Pulmonary artery endothelial cell (primary cell): ENCODE results near the gene PCNX3. TPM values are rescaled to one million over a fixed set of nuclear protein-coding genes. Genes with fewer than 3 reads are reported as not detected.
"Not testable (repeated sequence)": the region's sequence is repeated elsewhere in the genome, so short reads cannot be mapped to it uniquely, and the experiment has no call there.

Experiments
- DNase-seq: peaks from one replicate; pipeline ENCODE4 v3.0.0-alpha.2; 2011; ENCODE audit warnings: low read depth, low spot score
- total RNA-seq: library from RNA; depleted of rRNA; stranded (reverse); fragments of >200 nt; gene quantifications from 2 replicates; pipeline ENCODE4 v1.2.3, GENCODE V29; 2014

The PCNX3 gene
- total RNA-seq, 1 donor from 2014 or later = 14.3 TPM

GRCh38 chr11:65619281-65619928 is 3.8 kb downstream of the PCNX3 start:
- DNase-seq = no peak

GRCh38 chr11:65620666-65621065 is 5.1 kb downstream of the PCNX3 start:
- no peak for DNase-seq

DNA sequence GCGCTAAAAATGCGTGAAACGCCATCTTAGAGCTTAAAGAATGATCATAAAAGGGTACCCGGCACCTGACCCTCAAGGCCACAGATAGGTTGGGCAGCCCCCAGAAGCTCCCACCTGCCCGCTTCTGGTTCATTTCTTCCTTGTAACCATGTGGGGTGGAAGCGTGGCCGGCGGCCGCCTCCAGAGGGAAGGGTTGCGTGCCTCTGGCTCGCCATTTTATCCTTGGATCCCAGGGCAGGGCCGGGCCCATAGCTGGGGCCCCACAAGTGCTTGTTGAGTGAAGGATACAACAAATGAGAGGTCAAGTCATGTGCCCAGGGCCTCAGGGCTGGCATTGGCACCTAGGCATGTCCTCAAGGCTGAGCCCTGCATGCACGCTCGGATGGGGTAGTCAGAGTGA is 5.9 kb downstream of the PCNX3 start:
- DNase-seq = no peak

DNA sequence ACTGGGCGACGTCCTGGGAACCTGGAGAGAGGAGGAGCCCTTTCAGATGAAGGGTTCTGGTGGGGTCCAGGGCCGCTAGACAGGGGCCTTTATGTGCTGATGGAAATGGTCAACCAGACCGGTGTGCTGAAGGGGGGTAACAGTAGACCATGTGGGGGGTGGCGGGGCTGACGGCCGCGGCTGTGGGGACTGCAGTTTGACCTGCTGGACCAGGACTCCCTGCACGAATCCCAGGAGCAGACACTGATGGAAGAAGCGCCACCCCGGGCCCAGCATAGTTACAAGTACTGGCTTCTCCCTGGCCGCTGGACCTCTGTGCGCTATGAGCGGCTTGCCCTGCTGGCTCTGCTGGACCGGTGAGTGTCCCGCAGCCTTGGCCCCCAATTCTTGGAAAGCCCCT is 6.4 kb downstream of the PCNX3 start:
- no peak for DNase-seq

DNA sequence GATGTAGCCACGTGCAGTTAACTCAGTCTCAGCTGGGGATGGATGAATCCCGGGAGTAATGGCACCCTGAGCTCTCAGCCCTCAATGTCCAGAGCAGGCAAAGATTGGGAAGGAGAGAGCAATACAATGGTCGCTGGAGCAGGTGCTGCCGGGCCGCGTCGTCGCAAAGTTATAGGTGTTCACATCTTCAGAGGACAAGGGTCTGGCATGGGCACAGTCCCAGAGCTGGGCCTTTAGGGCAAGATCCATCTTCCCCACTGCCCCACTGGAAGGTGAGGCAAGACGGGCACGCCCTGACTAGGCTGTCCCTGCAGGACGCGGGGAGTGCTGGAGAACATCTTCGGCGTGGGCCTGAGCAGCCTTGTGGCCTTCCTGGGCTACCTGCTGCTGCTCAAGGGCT is 7.6 kb downstream of the PCNX3 start:
- no peak for DNase-seq

GRCh38 chr11:65623852-65624616 is 8.5 kb downstream of the PCNX3 start:
- DNase-seq = no peak

GRCh38 chr11:65624931-65625627 is 9.5 kb downstream of the PCNX3 start:
- DNase-seq = no peak

GRCh38 chr11:65625628-65626342 is 10.2 kb downstream of the PCNX3 start:
- no peak for DNase-seq

DNA sequence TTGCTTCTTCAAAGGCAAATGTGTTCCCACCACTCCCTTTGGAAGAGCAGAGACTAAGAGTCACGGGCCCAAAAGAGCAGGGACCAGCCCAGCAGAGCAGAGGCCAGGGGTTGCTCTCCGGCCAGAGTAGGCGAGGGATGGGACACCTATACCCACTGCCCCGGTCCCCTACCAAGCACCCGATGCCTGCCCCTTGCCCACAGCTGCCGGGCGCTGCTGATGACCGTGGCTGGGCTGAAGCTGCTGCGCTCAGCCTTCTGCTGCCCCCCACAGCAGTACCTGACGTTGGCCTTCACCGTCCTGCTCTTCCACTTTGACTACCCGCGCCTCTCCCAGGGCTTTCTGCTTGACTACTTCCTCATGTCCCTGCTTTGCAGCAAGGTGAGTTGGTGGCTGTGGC is 11.6 kb downstream of the PCNX3 start:
- no peak for DNase-seq

- no peak for DNase-seq
Measured at GRCh38 chr11:65629579-65629978, 14.0 kb downstream of the PCNX3 start.

- DNase-seq = no peak
Measured at GRCh38 chr11:65630215-65630614, 14.6 kb downstream of the PCNX3 start.

DNA sequence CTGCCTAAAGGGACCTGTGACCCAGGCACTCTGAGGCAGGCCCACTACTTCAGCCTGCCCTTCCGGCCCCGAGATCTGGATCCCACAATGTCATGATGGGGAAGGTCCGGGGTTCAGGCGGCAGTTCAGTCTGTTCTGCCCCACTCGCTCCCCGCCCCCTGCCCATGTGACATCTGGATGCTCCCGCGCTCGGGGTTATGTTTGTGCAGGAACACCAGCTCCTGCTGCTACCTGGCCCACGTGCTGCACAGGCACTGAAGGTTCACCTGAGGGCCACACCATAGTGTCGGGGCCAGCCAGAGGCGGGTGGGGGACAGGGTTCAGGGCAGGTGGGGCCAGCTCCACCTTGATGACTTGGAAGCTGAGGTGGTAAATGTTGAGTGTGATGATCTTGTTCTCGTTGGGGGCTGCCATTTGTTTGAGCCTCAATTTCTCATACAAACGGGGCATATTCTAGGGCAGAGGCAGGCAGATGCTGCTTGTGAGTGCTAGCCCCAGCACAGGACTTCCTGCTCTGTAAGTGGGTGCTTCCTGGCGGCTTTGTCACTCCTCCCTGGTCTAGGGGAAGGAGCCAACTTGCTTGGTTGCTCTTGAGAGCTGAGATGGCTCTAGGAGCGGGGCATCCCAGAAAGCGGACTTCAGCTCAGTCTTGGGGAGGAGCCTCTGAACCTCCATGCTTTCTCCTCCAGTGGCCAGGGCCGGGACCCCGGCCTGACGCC is 18.0 kb downstream of the PCNX3 start:
- no peak for DNase-seq

DNA sequence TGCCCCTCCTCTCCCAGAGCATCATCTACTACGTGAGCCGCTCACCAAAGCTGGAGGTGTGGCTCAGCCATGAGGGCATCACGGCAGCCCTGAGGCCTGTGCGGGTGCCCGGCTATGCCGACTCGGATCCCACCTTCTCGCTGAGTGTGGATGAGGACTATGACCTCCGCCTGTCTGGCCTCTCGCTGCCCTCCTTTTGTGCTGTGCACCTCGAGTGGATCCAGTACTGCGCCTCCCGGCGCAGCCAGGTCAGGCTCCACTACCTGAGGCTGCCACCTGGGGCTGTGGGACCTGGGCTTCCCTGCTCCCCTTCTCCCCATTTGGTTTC is 18.5 kb downstream of the PCNX3 start:
- DNase-seq = no peak

GRCh38 chr11:65634440-65634839 is 18.9 kb downstream of the PCNX3 start:
- no peak for DNase-seq

GRCh38 chr11:65634905-65635731 is 19.5 kb downstream of the PCNX3 start:
- no peak for DNase-seq

DNA sequence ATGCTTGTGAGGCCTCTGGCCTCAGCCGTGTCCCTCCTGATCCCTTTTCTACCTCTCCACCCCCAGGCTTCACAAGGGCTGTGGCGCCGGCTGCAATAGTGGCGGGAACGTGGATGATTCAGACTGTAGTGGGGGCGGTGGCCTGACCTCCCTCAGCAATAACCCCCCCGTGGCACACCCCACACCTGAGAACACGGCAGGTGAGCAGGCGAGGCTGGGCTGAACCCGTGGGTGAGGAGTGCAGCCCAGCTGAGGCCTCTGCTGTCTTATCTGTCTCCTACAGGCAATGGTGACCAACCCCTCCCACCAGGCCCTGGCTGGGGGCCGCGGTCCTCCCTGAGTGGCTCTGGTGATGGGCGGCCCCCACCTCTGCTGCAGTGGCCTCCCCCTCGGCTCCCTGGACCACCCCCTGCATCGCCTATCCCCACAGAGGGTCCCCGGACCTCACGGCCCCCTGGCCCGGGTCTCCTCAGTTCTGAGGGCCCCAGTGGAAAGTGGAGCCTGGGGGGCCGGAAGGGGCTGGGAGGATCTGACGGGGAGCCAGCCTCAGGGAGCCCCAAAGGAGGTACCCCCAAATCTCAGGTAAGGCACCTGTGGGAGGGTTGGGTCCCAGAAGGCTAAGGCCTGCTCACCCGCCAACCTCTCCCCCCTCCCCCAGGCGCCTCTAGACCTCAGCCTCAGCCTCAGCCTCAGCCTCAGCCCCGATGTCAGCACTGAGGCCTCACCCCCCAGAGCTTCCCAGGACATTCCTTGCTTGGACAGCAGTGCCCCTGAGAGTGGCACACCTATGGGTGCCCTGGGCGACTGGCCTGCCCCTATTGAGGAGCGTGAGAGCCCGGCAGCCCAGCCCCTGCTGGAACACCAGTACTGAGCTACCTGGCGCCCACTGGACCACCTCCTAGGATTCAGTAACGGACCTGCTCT is 20.8 kb downstream of the PCNX3 start:
- no peak for DNase-seq

GRCh38 chr11:65637032-65637557 is 21.5 kb downstream of the PCNX3 start:
- DNase-seq = no peak

GRCh38 chr11:65637794-65638419 is 22.3 kb downstream of the PCNX3 start, which contains the start of gene SIPA1:
TSS of gene SIPA1 (plus strand) at chr11:65638101. CDS start at chr11:65640922, 2,821 bp downstream.
- DNase-seq = peak; percentile 87

- not testable (repeated sequence) for DNase-seq
Measured at GRCh38 chr11:65639228-65639597, 23.6 kb downstream of the PCNX3 start.
